ENCODE measurements around the gene IFNK.

The IFNK gene

DNA sequence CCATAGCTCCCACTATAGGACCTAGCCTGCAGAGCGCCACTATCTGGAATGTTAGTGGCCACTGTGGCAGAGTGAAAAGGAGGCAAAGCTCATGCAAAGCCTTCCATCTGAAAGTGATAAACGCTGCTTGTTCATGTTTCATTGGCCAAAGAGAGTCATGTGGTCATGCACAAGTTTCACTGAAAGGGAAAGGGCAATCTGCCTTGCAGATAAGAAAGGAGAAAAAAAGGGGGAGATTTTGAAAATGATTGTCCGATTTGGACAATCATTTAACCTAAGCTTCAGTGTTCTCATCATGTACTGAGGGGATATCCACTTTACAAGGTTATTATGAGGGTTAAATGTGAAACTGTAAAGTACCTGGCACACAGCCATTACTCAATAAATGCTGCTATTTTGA is 14.6 kb downstream of the IFNK start:
- DNase-seq (ENCODE audit: low read depth), result no peak

DNA sequence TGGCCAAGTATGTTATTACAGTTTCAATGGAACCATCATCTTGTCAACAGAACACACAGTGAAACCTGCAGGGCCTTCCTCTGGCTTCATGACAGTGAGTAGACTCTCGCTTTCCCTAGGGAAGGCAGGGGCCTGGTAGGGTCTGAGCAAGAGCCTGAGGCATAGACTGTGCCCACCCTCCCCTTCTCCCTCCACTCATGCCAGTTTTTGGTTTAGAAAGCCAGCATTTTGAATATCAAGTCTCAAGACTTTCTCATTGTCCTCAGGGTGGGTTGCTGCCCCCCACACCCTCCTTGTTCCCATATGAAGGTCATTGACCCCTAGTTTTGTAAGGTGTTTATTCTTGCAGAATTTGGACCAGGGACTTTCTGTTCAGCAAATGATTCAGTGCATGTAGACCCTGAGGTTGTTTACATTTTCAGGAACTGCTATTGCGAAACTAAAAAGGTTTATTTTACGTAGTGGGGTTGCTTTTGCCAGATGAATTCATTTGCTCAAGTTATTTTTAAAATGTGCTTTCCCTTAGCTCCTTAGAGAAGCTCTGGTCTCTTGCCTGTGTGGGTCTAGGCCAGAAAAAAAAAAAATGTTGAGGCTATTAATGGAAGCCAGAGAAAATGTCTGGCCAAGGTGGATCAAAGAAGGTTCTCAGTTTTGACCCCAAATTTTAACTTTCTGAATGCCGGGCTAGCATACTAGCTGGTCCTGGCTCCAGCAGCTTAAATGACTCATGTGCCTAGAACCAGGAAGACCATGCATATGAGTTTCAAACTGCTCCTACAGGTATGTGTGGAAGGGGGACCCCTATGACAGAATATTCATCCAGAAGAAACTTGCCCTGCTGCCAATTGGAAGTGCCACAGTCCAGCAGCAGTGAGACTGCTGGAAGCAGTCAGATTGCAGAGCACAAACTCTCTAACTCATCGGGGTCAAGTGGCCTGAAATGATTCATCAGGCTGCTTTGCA is 15.7 kb downstream of the IFNK start:
- no peak for DNase-seq (ENCODE audit: low read depth)

DNA sequence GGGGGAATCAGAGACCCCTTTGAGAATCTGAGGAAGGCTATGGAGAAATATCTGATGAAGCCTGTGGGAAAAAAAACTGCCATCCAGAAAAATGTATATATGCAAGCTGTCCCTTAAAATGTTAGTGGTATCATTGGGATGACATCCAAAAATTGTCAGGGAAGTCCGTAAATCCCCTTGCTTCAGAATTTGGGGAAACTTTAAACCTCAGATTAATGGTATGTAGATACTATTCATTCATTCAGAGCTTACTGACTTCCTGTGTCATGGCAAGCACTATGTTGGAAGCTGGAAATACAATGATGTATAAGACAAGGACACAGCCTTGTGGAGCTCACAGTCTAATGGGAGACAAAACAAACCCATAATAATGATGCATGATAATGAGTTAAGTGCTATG is 16.4 kb downstream of the IFNK start:
- DNase-seq (ENCODE audit: low read depth), result no peak

DNA sequence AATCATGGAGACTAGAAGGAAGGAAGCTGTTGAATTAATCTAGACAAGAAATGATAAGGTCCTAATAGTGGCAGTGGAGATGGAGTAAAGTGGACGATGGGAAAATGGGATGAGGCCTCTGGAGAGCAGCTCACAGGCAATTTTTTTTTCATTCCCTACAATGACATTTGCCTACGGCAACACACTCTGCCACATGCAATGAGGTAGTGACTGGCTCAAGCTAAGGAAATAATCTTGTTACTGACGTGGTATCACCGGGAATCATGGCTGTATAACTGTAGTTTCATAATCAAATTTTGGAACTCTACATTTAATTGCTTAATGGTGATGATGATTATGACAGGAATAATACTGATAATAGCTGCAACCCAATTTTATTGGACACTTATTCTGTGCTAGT is 17.6 kb downstream of the IFNK start:
- DNase-seq (ENCODE audit: low read depth), result no peak

DNA sequence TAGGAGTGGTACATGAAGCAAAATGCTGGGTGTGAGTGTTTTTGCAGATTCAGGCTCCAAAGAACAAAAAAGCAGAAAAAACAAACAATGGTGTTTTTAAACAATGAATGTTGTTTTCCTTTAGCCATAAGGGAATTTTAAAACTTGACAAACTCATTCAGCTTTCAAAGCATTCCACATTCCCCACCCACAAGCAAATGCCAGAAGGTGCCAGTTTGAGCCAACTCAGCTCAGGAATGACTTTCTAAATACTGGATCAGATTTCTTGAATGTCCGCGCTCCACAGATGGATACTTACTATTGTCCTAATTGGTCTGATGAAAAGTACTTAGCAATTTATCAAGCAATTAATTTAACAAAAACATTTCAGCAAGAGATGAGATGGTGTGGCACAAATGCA is 18.4 kb downstream of the IFNK start:
- no peak for DNase-seq (ENCODE audit: low read depth)

DNA sequence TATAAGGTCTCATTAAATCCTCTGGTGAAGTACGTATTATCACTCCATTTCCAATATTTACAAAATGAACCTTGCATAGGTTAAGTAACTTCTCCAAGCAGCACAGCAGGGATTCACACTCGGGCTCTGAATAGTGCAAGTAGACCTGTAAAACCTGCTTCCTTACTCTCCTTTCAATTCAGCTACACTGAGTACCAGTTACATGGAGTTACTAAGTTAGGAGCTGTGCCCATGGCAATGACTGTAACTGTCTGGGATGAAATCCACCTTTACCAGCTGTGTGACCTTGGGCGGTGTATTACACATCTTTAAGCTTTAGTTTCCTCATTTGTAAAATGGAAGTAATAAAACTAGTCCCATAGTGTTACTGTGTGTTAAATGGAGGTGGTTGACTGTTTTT is 21.4 kb downstream of the IFNK start:
- DNase-seq (ENCODE audit: low read depth), result no peak

DNA sequence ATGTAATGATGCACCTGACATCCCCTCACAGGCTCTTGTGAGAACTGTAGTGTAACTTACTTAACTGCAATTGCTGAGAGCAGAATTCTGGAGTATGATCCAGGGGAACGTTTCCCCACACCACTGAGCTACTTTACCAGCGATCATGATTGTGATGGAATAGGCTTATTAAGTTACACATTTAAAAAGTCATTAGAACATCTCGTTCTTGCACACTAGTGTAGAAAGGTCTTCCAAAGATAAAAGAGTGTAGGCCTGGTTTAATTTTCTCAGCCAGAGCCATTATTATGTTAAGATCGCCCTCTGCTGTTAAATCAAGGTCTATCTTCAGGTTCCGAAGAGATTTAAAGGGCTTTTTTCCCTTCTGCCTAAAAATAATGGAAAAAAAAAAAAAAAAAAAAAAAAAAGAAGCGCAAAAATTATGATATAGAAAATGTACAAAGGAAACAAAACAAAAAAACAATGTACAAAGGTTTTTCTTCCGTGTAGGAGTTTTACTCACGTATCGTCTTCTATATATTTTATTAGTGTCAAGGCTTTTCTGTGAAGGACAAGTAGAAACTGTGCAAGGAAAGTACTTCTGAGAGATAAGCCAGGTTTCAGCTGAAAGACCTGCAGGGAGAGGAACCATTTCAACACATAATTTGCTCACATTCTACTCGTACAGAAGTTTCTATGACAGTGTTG is 24.1 kb downstream of the IFNK start:
- DNase-seq (ENCODE audit: low read depth), result no peak

DNA sequence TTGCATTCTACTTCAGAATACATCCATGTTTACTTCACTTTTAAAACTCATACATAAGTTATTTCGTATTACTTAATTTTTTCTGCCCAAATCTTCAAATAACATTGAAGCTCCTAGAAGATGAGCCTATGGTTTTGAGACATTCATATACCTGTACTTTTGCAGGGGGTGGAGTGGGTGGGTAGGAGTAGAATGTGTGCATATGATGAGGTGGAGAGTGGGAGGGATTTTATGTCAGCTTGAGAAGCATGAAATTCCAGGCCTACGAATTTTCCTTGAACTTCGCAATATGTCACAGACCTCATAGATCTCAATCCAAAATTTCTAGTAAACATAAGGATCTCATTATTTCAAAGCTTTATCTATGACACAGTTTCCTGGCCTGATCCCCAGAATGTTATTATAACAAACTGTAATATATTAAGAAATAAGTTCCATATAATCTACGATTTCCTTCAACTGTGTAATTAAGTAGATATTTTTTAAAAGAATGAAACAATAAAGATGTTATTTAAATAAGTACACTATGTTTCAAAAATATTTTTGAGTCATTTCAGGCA is 25.2 kb downstream of the IFNK start:
- DNase-seq (ENCODE audit: low read depth), result no peak

DNA sequence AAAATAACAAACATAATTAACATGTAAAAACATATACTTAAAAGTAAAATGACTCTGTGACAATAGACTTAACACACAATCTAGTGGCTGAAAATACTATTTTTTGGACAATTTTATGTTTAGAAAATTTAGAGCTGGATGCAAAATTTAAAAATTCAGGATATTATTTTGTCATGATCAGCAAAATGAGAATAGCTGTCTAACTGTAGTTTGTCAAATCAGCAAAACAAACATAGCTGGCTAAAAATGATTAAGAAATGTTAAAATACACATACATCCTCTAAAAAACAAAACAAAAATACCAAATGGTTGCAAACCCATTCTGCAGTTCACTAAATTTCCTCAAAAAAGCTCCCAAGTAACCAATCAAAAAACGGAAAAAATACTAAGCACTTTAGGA is 30.6 kb downstream of the IFNK start:
- DNase-seq (ENCODE audit: low read depth), result no peak

DNA sequence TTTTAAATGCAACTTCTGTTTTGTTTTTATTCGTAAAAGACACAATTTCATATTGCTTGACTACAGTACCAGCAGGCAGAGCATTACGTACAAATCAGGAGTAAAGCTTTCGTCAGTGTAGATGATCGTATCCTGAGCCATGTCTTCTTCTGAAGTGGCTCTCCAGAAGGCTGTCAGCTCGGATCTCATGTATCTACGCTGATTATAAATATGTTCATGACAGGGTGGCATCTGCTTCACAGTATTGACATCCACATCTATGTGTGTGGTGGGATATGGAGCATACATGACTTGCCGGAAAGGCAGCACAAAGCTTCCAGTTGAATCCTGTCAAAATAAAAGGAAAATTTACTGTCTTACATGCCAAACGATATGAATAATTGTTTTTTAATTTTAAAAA is 32.4 kb downstream of the IFNK start:
- no peak for DNase-seq (ENCODE audit: low read depth)

DNA sequence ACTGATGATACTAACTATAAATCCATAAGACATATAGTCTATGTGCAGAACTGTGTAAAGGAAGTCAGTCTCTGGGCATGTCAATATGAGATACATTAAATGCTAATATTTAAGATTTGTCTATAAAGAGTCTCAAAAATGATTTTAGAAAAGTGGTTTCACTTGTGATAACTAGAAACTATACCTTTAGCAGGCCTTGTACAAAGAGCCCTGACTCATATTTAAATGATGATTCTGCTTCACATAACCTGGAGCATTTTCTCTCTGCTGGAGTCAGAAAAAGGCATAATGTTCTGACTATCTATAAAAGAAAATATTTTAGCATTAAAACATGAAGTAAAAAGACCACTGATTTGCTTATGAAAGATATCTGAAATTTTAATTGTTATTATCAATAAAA is 34.2 kb downstream of the IFNK start:
- DNase-seq (ENCODE audit: low read depth), result no peak

DNA sequence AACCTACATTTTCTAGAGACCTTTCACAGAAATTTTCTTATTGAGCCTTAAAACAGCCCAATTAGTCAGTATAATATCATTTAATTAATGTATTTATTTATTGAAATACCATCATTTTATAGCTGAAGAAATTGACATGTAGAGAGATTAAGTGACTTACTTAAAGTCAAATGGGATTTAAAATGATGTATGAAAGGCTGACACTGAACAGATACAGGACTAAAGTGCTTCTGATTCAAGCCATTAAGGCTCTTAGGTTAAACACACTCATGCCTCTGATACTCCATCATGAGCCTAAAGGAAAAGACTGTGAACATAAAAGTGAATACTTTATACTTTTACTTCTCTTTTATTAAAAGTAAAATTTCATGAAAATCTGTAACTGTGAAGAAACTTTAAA is 36.4 kb downstream of the IFNK start:
- no peak for DNase-seq (ENCODE audit: low read depth)

DNA sequence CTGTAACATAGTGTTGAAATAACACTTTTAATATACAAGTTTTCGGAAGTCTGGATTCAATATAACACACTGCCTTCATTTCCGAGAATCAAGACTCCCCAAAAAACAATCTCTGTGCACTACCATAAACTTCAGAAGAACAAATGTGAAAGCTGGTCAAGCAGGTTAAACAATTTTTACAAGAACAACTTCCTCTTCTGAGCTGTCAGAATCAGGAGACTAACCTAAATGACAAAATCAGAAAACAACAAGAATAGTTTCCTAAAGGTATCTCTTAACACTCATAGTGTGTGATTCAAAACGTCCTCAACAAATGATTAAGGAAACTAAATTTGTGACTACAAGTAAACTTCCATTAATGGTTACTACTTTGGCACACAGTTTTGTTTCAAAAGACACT is 37.6 kb downstream of the IFNK start:
- DNase-seq (ENCODE audit: low read depth), result no peak

DNA sequence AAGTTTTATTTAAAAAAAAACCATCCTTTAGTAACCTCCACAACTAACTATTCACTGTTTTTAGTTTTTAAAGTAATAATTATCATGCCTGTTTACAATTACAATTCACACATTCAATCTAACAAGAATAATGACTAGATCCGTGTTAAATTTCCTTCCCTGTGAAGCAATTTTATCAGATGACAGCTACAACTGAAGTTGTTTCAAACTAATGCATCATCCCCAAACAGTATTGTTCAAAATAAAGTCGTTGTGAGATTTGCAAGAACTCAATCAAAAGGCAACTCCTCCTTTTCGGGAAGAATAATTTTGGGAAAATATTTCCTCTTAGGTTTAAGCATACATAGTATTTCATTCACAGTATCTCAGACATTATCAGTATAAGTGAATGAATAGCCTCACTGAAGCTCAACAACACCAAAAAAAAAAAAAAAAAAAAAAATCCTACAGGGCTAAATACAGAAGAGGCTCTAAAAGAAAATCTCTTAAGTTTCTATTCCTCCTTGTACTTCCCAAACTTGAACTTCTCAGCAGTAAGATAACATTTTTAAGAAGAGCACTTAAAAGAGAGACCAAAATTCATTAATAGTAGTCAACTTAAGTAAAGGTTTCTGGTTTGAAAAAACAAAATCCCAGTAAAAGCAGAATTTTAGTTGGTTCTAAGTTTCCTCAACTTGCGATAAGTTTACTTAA is 39.8 kb downstream of the IFNK start:
- DNase-seq (ENCODE audit: low read depth), result no peak

DNA sequence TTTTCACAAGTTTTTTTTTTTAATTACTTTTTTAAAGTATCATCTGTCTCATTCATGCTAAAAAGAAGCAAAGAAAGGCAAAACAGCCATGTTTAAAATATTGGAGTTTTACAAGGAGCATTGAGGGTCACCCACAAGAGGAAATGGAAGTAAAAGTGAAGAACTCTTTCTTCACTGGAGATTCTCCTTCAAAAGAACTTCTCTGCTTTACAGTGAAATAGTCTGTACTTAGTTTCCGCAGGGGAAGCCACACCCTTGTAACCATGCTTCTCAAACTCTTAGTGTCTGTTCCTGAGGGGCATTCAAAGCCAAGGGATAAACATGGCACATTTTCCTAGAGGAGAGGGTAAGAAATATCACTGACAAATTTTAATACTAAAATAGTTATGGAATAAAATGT is 40.6 kb downstream of the IFNK start:
- DNase-seq (ENCODE audit: low read depth), result no peak

DNA sequence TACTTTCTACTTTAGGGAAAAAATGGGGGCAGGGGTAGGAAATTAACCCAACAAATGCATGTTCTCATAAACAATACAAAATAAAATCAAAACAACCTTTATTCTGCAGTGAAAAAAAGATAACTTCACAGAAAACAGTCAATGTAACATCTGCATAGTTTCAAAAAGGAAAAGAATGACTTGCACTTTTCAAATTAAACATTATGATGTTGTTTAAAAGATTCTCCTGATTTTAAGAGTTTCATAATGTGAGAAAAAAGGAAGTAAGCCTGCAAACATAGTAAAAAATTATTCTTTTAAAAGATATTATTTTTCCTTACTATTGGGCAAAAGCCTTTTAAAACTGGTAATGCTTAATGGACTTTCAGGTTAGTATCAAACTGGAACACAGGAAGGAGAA is 41.6 kb downstream of the IFNK start:
- no peak for DNase-seq (ENCODE audit: low read depth)

DNA sequence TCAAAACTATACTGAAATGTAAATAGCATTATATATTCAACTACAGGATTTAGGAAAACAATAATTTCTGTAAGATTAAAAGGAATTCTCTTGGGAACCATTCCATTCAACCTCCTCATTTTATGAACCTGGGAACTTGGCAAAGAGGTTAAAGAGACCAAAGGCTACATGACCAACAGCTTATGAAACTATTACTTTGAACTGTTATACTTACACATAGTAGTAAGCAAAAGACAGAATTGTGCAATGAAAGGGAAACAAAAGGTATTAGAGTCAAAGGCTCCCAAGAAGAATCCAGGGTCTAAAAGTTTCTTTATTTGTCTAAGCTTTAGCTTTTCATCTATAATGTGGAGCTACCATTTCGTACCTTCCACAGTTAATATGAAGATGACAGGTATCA is 42.0 kb downstream of the IFNK start:
- DNase-seq (ENCODE audit: low read depth), result no peak

DNA sequence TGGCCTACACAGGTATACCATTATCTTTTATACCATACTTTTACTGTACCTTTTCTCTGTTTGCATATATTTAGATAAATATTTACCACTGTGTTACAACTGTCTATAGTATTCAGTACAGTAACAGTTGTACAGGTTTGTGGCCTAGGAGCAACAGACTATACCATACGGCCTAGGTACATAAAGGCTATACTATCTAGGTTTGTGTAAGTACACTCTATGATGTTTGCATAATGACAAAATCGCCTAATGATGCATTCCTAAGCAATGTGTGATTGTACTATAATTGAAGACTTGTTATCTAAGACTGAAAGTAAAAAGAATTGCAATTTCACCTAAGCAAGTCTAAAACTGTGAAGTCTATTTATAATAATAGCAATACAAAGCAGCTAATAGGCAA is 45.3 kb downstream of the IFNK start:
- no peak for DNase-seq (ENCODE audit: low read depth)

DNA sequence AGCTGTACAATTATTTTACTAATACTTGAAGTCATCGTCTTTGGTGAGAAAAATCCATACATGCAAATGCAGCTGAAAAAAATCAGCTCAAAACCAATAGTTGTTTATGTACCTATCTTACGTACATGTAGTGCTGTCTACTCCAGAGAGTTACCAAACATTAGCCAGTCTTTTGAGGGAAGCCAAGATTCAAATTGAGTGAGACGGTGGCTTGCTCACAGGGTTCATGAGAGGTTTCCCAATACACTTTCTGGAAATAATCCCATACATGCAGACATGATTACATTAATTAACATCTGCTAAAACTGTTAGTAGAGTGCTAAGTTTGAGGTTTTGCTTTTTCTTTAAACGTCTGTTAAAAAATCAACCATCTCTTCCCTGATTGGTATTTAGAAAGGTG is 46.9 kb downstream of the IFNK start:
- DNase-seq (ENCODE audit: low read depth), result no peak

DNA sequence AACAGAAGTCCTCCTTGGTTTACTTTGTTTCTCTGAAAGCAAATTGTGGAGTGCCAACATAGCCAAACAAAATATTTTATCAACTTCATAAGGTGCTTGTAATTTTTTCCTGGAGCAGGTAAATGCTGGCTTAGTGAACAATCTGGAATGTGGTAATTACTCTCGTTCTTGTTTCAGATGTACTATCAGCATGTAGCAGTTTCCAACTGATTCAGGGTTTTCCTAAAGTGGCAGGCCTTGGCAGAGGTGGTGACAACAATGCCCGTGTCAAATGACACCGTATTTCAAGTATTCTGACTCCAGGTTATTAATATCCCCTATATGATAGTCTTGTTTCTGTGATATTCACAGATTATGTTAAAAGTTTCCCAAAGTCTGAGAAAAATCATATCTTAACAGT is 48.0 kb downstream of the IFNK start:
- no peak for DNase-seq (ENCODE audit: low read depth)

DNA sequence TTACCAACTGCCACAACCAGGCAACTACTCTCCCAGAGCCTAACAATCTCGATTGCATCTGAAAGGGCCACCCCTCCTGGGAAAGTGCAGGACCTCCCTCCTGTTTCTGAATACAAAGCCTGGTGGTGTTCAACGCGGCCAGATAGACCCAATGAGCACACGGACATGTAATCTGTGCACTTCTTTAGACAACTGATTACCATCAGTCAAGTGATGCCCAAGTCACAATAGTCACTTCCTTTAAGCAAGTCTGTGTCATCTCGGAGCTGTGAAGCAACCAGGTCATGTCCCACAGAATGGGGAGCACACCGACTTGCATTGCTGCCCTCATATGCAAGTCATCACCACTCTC is 48.5 kb downstream of the IFNK start:
- DNase-seq (ENCODE audit: low read depth), result peak; percentile 47

DNA sequence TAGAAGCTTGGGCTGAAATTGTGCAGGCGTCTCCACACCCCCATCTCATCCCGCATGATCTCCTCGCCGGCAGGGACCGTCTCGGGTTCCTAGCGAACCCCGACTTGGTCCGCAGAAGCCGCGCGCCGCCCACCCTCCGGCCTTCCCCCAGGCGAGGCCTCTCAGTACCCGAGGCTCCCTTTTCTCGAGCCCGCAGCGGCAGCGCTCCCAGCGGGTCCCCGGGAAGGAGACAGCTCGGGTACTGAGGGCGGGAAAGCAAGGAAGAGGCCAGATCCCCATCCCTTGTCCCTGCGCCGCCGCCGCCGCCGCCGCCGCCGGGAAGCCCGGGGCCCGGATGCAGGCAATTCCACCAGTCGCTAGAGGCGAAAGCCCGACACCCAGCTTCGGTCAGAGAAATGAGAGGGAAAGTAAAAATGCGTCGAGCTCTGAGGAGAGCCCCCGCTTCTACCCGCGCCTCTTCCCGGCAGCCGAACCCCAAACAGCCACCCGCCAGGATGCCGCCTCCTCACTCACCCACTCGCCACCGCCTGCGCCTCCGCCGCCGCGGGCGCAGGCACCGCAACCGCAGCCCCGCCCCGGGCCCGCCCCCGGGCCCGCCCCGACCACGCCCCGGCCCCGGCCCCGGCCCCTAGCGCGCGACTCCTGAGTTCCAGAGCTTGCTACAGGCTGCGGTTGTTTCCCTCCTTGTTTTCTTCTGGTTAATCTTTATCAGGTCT is 49.0 kb downstream of the IFNK start, which contains the start of gene C9orf72:
C9orf72 (minus strand) TSS at position 564 of the 716 bp plus-strand sequence. CDS start 6,361 bp downstream, outside the sequence.
- peak; percentile 76 for DNase-seq (ENCODE audit: low read depth)
